OCI-LY1 (cell line): ENCODE data around the gene FHIT.
"Not testable (repeated sequence)": the region's sequence is repeated elsewhere in the genome, so short reads cannot be mapped to it uniquely, and the experiment has no call there.

Experiments
- CTCF ChIP-seq: fragments of 200-600 bp; sonication (generic), shearing (Covaris generic); IDR thresholded peaks from 2 replicates; pipeline ENCODE4 v1.5.1; 2017; ENCODE audit warnings: mild to moderate bottlenecking, antibody characterized with exemption, low read length, moderate library complexity, mixed read lengths
- EZH2 ChIP-seq: fragments of 200-600 bp; sonication (generic), shearing (Covaris generic); IDR thresholded peaks from 2 replicates; pipeline ENCODE4 v1.8.0; 2017; ENCODE audit warnings: borderline replicate concordance, mixed run types, mild to moderate bottlenecking, antibody characterized with exemption, low read length, moderate library complexity, mixed read lengths

- TF ChIP-seq CTCF, EZH2: not testable (repeated sequence)
These were observed 362.3 kb downstream of the FHIT start for GRCh38 chr3:60888952-60889351.
